Calu3 (cell line): ENCODE data around the gene SEMA5A. TPM values are rescaled to one million over a fixed set of nuclear protein-coding genes. Genes with fewer than 3 reads are reported as not detected.

ENCODE experiments used
- BruUV-seq: library from RNA; stranded (reverse); fragments of 400-500 nt; replicated peaks from 2 replicates; lab custom pipeline; 2021; lab: Mats Ljungman, UMichigan
- CTCF ChIA-PET: fragments of 300-600 bp; sonication (Branson Sonifier 250); formaldehyde crosslinking; loops from one replicate; lab custom pipeline; 2022; ENCODE audit warnings: antibody characterized with exemption; lab: Charles Lee
- DNase-seq: peaks from one replicate; pipeline ENCODE4 v3.0.0; 2022
- H3K27ac Mint-ChIP-seq: one replicate; pipeline ENCODE4 v1.8.0; 2022; ENCODE audit warnings: mixed read lengths; ENCODE audit not compliant: unreplicated experiment
- H3K27me3 Mint-ChIP-seq: one replicate; pipeline ENCODE4 v1.8.0; 2022; ENCODE audit warnings: mixed read lengths; ENCODE audit not compliant: unreplicated experiment
- H3K36me3 Mint-ChIP-seq: one replicate; pipeline ENCODE4 v1.8.0; 2022; ENCODE audit warnings: mild to moderate bottlenecking, moderate library complexity, mixed read lengths; ENCODE audit not compliant: insufficient read depth, unreplicated experiment
- H3K4me1 Mint-ChIP-seq: one replicate; pipeline ENCODE4 v1.8.0; 2022; ENCODE audit warnings: mild to moderate bottlenecking, low read depth, mixed read lengths; ENCODE audit not compliant: unreplicated experiment
- H3K4me3 Mint-ChIP-seq: one replicate; pipeline ENCODE4 v1.8.0; 2022; ENCODE audit warnings: mild to moderate bottlenecking, low read depth, moderate library complexity, mixed read lengths; ENCODE audit not compliant: unreplicated experiment
- H3K9me3 Mint-ChIP-seq: one replicate; pipeline ENCODE4 v1.8.0; 2022; ENCODE audit warnings: low read depth, mixed read lengths; ENCODE audit not compliant: unreplicated experiment
- intact Hi-C: fragments of 100-400 bp; cut with micrococcal nuclease; formaldehyde crosslinking; loops from one replicate; pipeline ENCODE4 v1.10.0; 2022; ENCODE audit not compliant: unreplicated experiment
- total RNA-seq: library from RNA; stranded (reverse); gene quantifications from 2 replicates; pipeline ENCODE4 v1.2.3, GENCODE V29; 2022
- TF ChIP-seq, protein P1 (sequence below): fragments of 200-600 bp; IDR thresholded peaks from one replicate; pipeline ENCODE4 v1.8.0; 2022; ENCODE audit warnings: antibody characterized with exemption; ENCODE audit not compliant: unreplicated experiment

The SEMA5A gene
- total RNA-seq, 1 experiment from 2014 or later, result 0.52 TPM

DNA sequence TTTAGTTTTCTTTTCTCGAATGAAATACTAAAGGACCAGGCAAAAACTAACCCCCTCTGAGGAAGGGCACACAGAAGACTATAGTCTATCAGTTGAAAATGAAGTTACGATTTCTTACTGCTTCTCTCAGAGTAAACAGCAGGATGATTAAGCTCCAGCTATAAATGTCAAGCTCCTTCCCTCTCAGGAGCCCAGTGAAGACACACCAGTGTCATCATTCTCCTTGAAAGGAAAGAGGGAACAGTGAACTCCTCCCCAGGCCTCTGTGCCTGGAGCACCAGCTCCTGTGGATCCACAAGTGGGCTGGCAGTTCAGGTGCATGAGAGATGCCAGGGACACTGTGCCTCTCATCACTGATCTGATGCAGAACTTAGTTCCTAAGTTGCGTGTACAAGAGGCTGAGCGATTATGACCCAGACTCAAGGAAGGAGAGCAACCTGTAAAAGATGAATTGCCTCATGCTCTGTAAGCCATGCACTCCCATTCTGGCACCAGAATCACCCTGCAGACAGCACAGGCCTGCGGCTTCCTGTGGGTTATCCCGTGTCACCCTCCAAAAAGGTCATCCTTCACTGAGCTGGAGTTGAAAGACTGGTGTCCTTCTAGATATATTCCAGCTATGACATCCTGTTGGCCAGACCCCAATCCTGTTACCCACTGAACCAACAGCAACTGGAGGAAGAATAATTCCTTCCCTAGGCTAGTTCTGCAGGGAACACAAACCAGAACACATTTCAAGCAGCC is 394.0 kb downstream of the SEMA5A start:
- H3K4me3 Mint-ChIP-seq, result no peak overlapping the region
- H3K36me3 Mint-ChIP-seq, result no peaks in the 10 kb centered on the region
- CTCF ChIA-PET, result interaction anchor here (0.5 kb wide), 1 partner anchor 476 kb away, joined by 3 read pairs; no protein-coding TSS in a partner anchor
- intact Hi-C loops, result no loop called here
- no peaks in the 10 kb centered on the region for H3K4me1 Mint-ChIP-seq
- no peak for DNase-seq
- BruUV-seq, result no TSS peak
- TF ChIP-seq, protein P1, sequence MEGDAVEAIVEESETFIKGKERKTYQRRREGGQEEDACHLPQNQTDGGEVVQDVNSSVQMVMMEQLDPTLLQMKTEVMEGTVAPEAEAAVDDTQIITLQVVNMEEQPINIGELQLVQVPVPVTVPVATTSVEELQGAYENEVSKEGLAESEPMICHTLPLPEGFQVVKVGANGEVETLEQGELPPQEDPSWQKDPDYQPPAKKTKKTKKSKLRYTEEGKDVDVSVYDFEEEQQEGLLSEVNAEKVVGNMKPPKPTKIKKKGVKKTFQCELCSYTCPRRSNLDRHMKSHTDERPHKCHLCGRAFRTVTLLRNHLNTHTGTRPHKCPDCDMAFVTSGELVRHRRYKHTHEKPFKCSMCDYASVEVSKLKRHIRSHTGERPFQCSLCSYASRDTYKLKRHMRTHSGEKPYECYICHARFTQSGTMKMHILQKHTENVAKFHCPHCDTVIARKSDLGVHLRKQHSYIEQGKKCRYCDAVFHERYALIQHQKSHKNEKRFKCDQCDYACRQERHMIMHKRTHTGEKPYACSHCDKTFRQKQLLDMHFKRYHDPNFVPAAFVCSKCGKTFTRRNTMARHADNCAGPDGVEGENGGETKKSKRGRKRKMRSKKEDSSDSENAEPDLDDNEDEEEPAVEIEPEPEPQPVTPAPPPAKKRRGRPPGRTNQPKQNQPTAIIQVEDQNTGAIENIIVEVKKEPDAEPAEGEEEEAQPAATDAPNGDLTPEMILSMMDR, result no peak
- no peaks in the 10 kb centered on the region for H3K9me3 Mint-ChIP-seq
- no peaks in the 10 kb centered on the region for H3K27me3 Mint-ChIP-seq
- no peak overlapping the region for H3K27ac Mint-ChIP-seq

DNA sequence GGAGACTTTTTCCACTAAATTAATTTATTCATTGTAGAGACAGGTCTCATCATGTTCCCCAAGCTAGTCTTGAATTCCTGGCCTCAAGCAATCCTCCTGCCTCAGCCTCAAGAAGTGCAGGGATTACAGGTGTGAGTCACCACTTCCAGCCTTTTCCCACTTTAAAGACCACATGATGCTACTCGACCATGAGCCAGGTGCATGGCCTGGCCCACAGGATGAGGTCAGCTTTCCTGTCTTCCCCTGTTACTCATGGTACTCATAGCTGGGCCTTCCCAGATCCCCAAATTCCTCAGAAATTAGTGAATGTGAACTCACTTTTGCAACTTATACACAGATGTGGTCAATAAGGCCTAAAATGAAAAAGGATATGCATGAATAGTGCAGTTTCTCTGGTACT is 395.9 kb downstream of the SEMA5A start:
- TF ChIP-seq, protein P1, result no peak
- no peak for DNase-seq
- BruUV-seq, result no TSS peak
- intact Hi-C loops, result no loop called here
- Mint-ChIP-seq H3K4me1 (no peaks in the 10 kb centered on the region), H3K4me3 (no peak overlapping the region), H3K36me3 (no peaks in the 10 kb centered on the region), H3K9me3 (peaks cover 2% of the 10 kb centered on the region), H3K27ac (no peak overlapping the region), H3K27me3 (no peaks in the 10 kb centered on the region)
- CTCF ChIA-PET, result no interaction called here

DNA sequence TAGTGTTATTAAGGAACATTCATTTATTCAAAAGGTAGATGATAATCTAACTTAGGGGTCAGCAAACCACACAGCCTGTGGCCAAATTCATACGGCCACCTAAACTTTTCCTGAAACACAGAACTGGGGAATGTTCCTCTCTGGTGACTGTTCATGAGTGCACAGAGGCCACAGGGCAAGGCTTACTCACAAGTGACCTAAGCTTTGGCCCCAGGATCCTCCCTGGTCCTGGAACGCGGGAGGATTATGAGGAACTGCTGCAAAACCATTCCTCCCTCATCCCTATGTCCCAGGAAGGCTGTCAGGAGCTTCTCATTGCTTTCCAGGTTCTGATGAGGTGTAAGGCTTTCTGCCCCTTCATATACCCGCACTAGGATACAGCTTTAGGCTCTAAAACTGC is 397.6 kb downstream of the SEMA5A start:
- intact Hi-C loops, result no loop called here
- BruUV-seq, result no TSS peak

DNA sequence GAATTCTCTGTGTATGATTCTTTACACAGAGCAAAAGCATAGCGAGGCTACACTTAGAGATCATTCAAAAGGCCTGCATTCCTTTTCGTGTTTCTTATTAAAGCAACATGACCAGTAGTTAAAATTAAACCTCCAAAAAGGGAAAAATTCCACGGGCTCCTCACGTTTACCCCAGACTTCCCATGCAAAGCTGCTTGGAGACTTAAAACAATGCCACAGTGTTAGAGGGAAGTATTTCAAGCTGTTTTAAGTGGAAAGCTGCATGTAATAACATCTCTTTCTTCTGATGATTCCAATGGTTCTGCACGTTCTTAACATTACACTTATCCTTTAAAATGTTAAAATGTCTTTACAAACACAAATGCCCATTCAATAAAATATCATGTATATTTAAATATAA is 405.2 kb downstream of the SEMA5A start:
- intact Hi-C loops, result no loop called here
- BruUV-seq, result no TSS peak
- H3K4me1 Mint-ChIP-seq, result no peaks in the 10 kb centered on the region
- peaks cover 6% of the 10 kb centered on the region for H3K9me3 Mint-ChIP-seq
- no peak overlapping the region for H3K27ac Mint-ChIP-seq
- CTCF ChIA-PET, result no interaction called here
- TF ChIP-seq, protein P1, result no peak
- H3K27me3 Mint-ChIP-seq, result no peaks in the 10 kb centered on the region
- no peaks in the 10 kb centered on the region for H3K36me3 Mint-ChIP-seq
- no peak for DNase-seq
- no peak overlapping the region for H3K4me3 Mint-ChIP-seq

More for the DNA sequence above, 397.6 kb downstream of the SEMA5A start:
- TF ChIP-seq, protein P1, result no peak
- Mint-ChIP-seq H3K36me3 (no peaks in the 10 kb centered on the region), H3K4me1 (no peaks in the 10 kb centered on the region), H3K4me3 (no peak overlapping the region), H3K27ac (no peak overlapping the region), H3K27me3 (no peaks in the 10 kb centered on the region), H3K9me3 (peaks cover 2% of the 10 kb centered on the region)
- CTCF ChIA-PET, result no interaction called here
- no peak for DNase-seq
